ENCODE results near the gene ASB4.

ASB4 gene

DNA sequence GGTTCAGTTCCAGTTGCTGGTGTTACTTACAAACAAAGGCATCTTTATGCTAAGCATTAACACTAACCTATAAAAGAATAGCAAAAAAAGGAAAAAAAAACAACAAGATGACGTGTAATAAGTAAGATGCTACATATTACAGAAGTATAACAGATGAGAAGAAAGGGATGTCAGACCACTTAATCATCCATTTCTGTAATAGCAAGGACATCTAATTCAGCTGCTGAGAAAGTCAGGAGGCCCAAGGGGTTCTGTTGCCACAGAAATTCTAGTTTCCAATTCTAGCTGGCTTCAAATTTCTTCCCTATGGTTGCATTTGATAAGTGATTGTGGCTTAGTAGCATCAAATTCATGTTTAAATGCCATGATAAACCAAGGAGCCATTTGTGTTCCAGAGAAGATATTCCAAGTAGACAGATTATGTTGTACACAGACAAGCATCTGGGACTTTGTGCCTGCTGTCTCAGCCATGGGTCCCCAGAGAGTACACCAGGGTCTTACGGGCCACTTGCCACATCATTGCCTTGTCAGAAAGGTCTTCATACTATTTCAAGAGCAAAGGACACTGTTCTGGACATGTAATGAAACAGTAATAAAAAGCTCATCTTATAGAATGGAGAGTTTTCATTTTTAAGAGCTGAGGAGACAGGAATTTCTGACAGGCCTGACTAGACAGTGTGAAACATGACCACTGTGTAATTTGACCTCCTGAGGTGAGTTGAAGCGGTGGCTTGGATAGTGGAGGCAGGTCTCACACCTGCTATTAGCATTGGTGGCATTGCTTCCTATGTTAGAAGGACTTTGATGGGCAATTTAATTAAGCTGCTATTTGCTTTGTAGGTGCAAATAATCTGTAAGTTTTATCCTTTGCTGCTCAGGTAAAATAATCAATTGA lies 4.2 kb upstream of the ASB4 start:
- no peak for DNase-seq
- in situ Hi-C loops (cut with HindIII; ENCODE audit: low pct_ligation_motif_present, low sequenced_read_pairs): loop anchor here (25.0 kb wide), 1 partner anchor 1044 kb away; no protein-coding TSS in a partner anchor

GRCh38 chr7:95482424-95482823 lies 3.3 kb upstream of the ASB4 start:
- Histone ChIP-seq H3K4me3 (ENCODE audit: low read depth, low read length) (no peak overlapping the region), H3K36me3 (replicated peaks) (no peaks in the 10 kb centered on the region), H3K27ac (no peak overlapping the region), H3K27me3 (replicated peaks) (no peaks in the 10 kb centered on the region)
- TF ChIP-seq, protein P1, sequence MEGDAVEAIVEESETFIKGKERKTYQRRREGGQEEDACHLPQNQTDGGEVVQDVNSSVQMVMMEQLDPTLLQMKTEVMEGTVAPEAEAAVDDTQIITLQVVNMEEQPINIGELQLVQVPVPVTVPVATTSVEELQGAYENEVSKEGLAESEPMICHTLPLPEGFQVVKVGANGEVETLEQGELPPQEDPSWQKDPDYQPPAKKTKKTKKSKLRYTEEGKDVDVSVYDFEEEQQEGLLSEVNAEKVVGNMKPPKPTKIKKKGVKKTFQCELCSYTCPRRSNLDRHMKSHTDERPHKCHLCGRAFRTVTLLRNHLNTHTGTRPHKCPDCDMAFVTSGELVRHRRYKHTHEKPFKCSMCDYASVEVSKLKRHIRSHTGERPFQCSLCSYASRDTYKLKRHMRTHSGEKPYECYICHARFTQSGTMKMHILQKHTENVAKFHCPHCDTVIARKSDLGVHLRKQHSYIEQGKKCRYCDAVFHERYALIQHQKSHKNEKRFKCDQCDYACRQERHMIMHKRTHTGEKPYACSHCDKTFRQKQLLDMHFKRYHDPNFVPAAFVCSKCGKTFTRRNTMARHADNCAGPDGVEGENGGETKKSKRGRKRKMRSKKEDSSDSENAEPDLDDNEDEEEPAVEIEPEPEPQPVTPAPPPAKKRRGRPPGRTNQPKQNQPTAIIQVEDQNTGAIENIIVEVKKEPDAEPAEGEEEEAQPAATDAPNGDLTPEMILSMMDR (IDR thresholded peaks at IDR 0.05; ENCODE audit: low read depth, low read length, missing control alignments): no peak
- DNase-seq: no peak
- in situ Hi-C loops (cut with HindIII; ENCODE audit: low pct_ligation_motif_present, low sequenced_read_pairs): loop anchor here (25.0 kb wide), 1 partner anchor 1045 kb away; no protein-coding TSS in a partner anchor

More for the DNA sequence above, 4.2 kb upstream of the ASB4 start:
- no peaks in the 10 kb centered on the region for H3K27me3 ChIP-seq (replicated peaks)
- H3K4me3 ChIP-seq (ENCODE audit: low read depth, low read length): no peak overlapping the region
- no peaks in the 10 kb centered on the region for H3K36me3 ChIP-seq (replicated peaks)
- H3K27ac ChIP-seq: no peak overlapping the region
- TF ChIP-seq, protein P1 (IDR thresholded peaks at IDR 0.05; ENCODE audit: low read depth, low read length, missing control alignments): no peak

DNA sequence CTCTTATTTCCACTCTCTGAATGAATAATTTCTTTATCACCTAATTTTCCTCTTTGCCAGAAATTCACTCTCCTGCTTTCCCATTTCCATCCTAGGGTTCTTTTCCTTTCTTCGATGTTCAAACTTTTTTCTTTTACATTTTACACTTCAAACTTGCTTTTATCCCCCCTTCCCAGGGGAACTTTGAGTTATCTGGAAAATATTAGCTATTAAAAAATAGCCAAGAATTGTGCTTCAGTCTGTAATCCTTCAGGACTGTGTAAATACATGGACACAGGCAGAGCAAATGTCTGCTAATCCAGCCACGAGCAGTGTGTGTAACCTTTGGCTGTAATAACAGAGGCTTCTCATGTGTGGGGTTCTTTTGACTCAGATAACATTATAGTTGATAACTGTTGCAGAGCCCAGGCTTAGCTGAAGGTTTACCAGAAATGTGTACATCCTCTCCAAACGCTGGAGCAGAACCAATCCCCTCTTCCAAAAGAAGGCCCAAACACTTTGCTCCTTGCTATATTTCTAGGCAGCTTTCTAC lies 4.6 kb downstream of the ASB4 start:
- no peak for DNase-seq
- in situ Hi-C loops (cut with HindIII; ENCODE audit: low pct_ligation_motif_present, low sequenced_read_pairs): loop anchor here (25.0 kb wide), 1 partner anchor 1053 kb away; no protein-coding TSS in a partner anchor
- TF ChIP-seq, protein P1 (IDR thresholded peaks at IDR 0.05; ENCODE audit: low read depth, low read length, missing control alignments): no peak
- no peak overlapping the region for H3K27ac ChIP-seq
- no peaks in the 10 kb centered on the region for H3K27me3 ChIP-seq (replicated peaks)
- no peaks in the 10 kb centered on the region for H3K36me3 ChIP-seq (replicated peaks)
- H3K4me3 ChIP-seq (ENCODE audit: low read depth, low read length): no peak overlapping the region

DNA sequence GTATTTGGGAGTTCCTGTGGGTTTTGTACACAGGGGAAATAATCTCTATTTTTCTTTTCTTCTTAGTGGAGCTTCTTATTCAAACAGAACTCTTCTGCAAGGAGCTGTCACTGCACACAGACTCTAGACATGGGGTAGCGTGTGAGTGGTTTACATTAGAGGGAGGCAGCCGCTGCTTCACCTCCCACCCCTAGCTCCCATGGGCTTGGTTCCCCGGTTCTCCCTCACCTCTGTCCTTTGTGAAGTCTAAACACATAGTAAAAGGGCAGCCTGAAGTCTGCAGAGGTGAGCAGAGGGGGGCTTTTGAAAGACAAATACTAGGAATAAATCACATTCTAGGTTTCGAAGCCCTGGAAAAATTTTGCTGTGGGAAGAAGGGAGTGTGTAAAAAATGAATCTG lies 5.5 kb downstream of the ASB4 start:
- TF ChIP-seq, protein P1 (IDR thresholded peaks at IDR 0.05; ENCODE audit: low read depth, low read length, missing control alignments): no peak
- Histone ChIP-seq H3K4me3 (ENCODE audit: low read depth, low read length) (no peak overlapping the region), H3K27ac (no peak overlapping the region), H3K27me3 (replicated peaks) (no peaks in the 10 kb centered on the region), H3K36me3 (replicated peaks) (no peaks in the 10 kb centered on the region)
- DNase-seq: no peak
- in situ Hi-C loops (cut with HindIII; ENCODE audit: low pct_ligation_motif_present, low sequenced_read_pairs): loop anchor here (25.0 kb wide), 1 partner anchor 1054 kb away; no protein-coding TSS in a partner anchor

GRCh38 chr7:95491634-95492314 lies 6.0 kb downstream of the ASB4 start:
- Histone ChIP-seq H3K36me3 (replicated peaks) (no peaks in the 10 kb centered on the region), H3K4me3 (ENCODE audit: low read depth, low read length) (no peak overlapping the region), H3K27ac (no peak overlapping the region), H3K27me3 (replicated peaks) (no peaks in the 10 kb centered on the region)
- no peak for DNase-seq
- in situ Hi-C loops (cut with HindIII; ENCODE audit: low pct_ligation_motif_present, low sequenced_read_pairs): loop anchor here (25.0 kb wide), 1 partner anchor 1054 kb away; no protein-coding TSS in a partner anchor
- TF ChIP-seq, protein P1 (IDR thresholded peaks at IDR 0.05; ENCODE audit: low read depth, low read length, missing control alignments): no peak

All from brain microvascular endothelial cell (primary cell).